Activated CD4-positive, alpha-beta T cell treated with anti-CD3 and anti-CD28 coated beads, Interleukin-2, amount 50 U/mL, for 48 hours (primary cell): ENCODE data around the gene PLA2G4B.
A peak's percentile ranks its signal among the peaks of the same experiment; 100 is the strongest.

Experiments used
- DNase-seq, 2 experiments: peaks; one replicate each; pipeline ENCODE4 v3.0.0-alpha.2; 2020

The PLA2G4B gene

GRCh38 chr15:41891226-41891625 is 52.6 kb downstream of the PLA2G4B start:
- DNase-seq = no peak

GRCh38 chr15:41891946-41892345 is 53.3 kb downstream of the PLA2G4B start:
- DNase-seq = no peak

GRCh38 chr15:41892621-41893421 is 54.2 kb downstream of the PLA2G4B start:
- DNase-seq = peak; percentile 19 to 27

- no peak for DNase-seq
Observed at GRCh38 chr15:41893422-41894250, 55.0 kb downstream of the PLA2G4B start, which contains the start of gene SPTBN5. Gene SPTBN5 (minus strand): TSS chr15:41894053. CDS start chr15:41893497, 556 bp downstream.

- no peak for DNase-seq
Observed at GRCh38 chr15:41894251-41894790, 55.7 kb downstream of the PLA2G4B start.

GRCh38 chr15:41894791-41895463 is 56.3 kb downstream of the PLA2G4B start:
- DNase-seq = peak; percentile 70

GRCh38 chr15:41895491-41895890 is 56.8 kb downstream of the PLA2G4B start:
- no peak for DNase-seq

GRCh38 chr15:41895957-41896356 is 57.3 kb downstream of the PLA2G4B start:
- no peak for DNase-seq

GRCh38 chr15:41896566-41896965 is 57.9 kb downstream of the PLA2G4B start:
- DNase-seq = no peak

- DNase-seq = no peak
Observed at GRCh38 chr15:41897363-41897799, 58.7 kb downstream of the PLA2G4B start.
